IMR-90 (cell line): ENCODE results near the gene ECM1. TPM values are rescaled to one million over a fixed set of nuclear protein-coding genes. Genes with fewer than 3 reads are reported as not detected.
A peak's percentile ranks its signal among the peaks of the same experiment; 100 is the strongest.

Experiments
- ATAC-seq: fragments of 200-7000 bp; cut with Tn5 transposase; 2 replicates; pipeline ENCODE4 v1.9.1; 2020; ENCODE audit warnings: low read depth, mild to moderate bottlenecking, moderate library complexity
- BruUV-seq: library from RNA; stranded (reverse); fragments of 400-500 nt; replicated peaks from 2 replicates; lab custom pipeline; 2021; lab: Mats Ljungman, UMichigan
- CTCF ChIA-PET: fragments of 300-600 bp; formaldehyde crosslinking; extraction: SDS; loops from one replicate; lab custom pipeline; 2021; ENCODE audit warnings: antibody characterized with exemption; lab: Yijun Ruan, JAX
- POLR2A ChIA-PET: fragments of 300-600 bp; sonication (Branson Sonifier 250); formaldehyde crosslinking; loops from one replicate; lab custom pipeline; 2022; ENCODE audit warnings: antibody characterized with exemption; ENCODE audit not compliant: unreplicated experiment; lab: Charles Lee
- DNase-seq: peaks from one replicate; pipeline ENCODE4 v3.0.0; 2013
- H2AFZ ChIP-seq: replicated peaks from 2 replicates; pipeline ENCODE3; 2013; ENCODE audit warnings: low read length, mild to moderate bottlenecking; ENCODE audit not compliant: poor library complexity
- H2AK5ac ChIP-seq: 2 replicates; pipeline ENCODE4 v1.6.1; 2013; ENCODE audit warnings: low read depth, low read length, inconsistent platforms
- H2AK9ac ChIP-seq: replicated peaks from 2 replicates; pipeline ENCODE3; 2013; ENCODE audit warnings: mild to moderate bottlenecking, low read depth, low read length, moderate library complexity; ENCODE audit not compliant: poor library complexity
- H2BK120ac ChIP-seq: 2 replicates; pipeline ENCODE4 v1.6.1; 2013; ENCODE audit warnings: low read depth, low read length, inconsistent platforms
- H2BK15ac ChIP-seq: 3 replicates; pipeline ENCODE4 v1.6.1; 2013; ENCODE audit warnings: low read depth, low read length, inconsistent platforms
- H2BK20ac ChIP-seq: 2 replicates; pipeline ENCODE4 v1.6.1; 2013; ENCODE audit warnings: low read depth, mild to moderate bottlenecking, inconsistent platforms, low read length, moderate library complexity
- H2BK5ac ChIP-seq: 2 replicates; pipeline ENCODE4 v1.6.1; 2013; ENCODE audit warnings: mild to moderate bottlenecking, low read depth, low read length, inconsistent platforms; ENCODE audit not compliant: poor library complexity, severe bottlenecking
- H3K14ac ChIP-seq: replicated peaks from 2 replicates; pipeline ENCODE4 v1.6.1; 2013; ENCODE audit warnings: low read depth, low read length, inconsistent platforms
- H3K18ac ChIP-seq: 2 replicates; pipeline ENCODE4 v1.6.1; 2013; ENCODE audit warnings: low read depth, low read length, control low read depth
- H3K23ac ChIP-seq: 2 replicates; pipeline ENCODE4 v1.6.1; 2013; ENCODE audit warnings: low read depth, low read length, inconsistent platforms
- H3K27ac ChIP-seq: 2 replicates; pipeline ENCODE4 v1.5.1; 2013; ENCODE audit warnings: mild to moderate bottlenecking, control low read depth, low read length; ENCODE audit not compliant: insufficient read depth
- H3K27me3 ChIP-seq: 2 replicates; pipeline ENCODE4 v1.6.1; 2013; ENCODE audit warnings: low read length; ENCODE audit not compliant: control insufficient read depth, insufficient read depth
- H3K36me3 ChIP-seq: 2 replicates; pipeline ENCODE4 v1.6.1; 2013; ENCODE audit warnings: low read length, mixed read lengths; ENCODE audit not compliant: control insufficient read depth, insufficient read depth
- H3K4ac ChIP-seq: 2 replicates; pipeline ENCODE4 v1.6.1; 2013; ENCODE audit warnings: low read depth, low read length, inconsistent platforms
- H3K4me1 ChIP-seq: 2 replicates; pipeline ENCODE4 v1.6.1; 2013; ENCODE audit warnings: low read length, mixed read lengths; ENCODE audit not compliant: control insufficient read depth, insufficient read depth
- H3K4me2 ChIP-seq: 2 replicates; pipeline ENCODE4 v1.6.1; 2013; ENCODE audit warnings: low read depth, mild to moderate bottlenecking, control low read depth, low read length, moderate library complexity
- H3K4me3 ChIP-seq: 2 replicates; pipeline ENCODE4 v1.5.1; 2013; ENCODE audit warnings: low read depth, mild to moderate bottlenecking, control low read depth, low read length, moderate library complexity; ENCODE audit not compliant: insufficient read depth
- H3K56ac ChIP-seq: 2 replicates; pipeline ENCODE4 v1.6.1; 2013; ENCODE audit warnings: low read length, inconsistent platforms; ENCODE audit not compliant: insufficient read depth; ENCODE audit errors: extremely low read depth
- H3K79me1 ChIP-seq, 2 experiments: 2 replicates each; pipeline ENCODE4 v1.6.1; 2013; ENCODE audit warnings: low read length in 2 of 2, inconsistent platforms in 1 of 2, low read depth in 1 of 2
- H3K9ac ChIP-seq: 2 replicates; pipeline ENCODE4 v1.6.1; 2013; ENCODE audit warnings: low read depth, low read length, control low read depth
- H3K9me1 ChIP-seq: 2 replicates; pipeline ENCODE4 v1.6.1; 2013; ENCODE audit warnings: low read length, inconsistent platforms; ENCODE audit not compliant: insufficient read depth
- H3K9me3 ChIP-seq: 2 replicates; pipeline ENCODE4 v1.6.1; 2013; ENCODE audit warnings: low read length; ENCODE audit not compliant: control insufficient read depth, insufficient read depth
- H4K20me1 ChIP-seq: 2 replicates; pipeline ENCODE4 v1.6.1; 2013; ENCODE audit warnings: low read length, inconsistent platforms; ENCODE audit not compliant: insufficient read depth
- H4K5ac ChIP-seq: 2 replicates; pipeline ENCODE4 v1.6.1; 2013; ENCODE audit warnings: mild to moderate bottlenecking, low read depth, low read length, control low read depth
- H4K8ac ChIP-seq, 2 experiments: 2 replicates each; pipeline ENCODE4 v1.6.1; 2013; ENCODE audit warnings: low read depth in 2 of 2, low read length in 2 of 2, control low read depth in 1 of 2, inconsistent platforms in 1 of 2
- H4K91ac ChIP-seq: 2 replicates; pipeline ENCODE4 v1.6.1; 2013; ENCODE audit warnings: low read depth, low read length, inconsistent platforms; ENCODE audit not compliant: insufficient read depth
- CEBPB ChIP-seq: IDR thresholded peaks from 2 replicates; pipeline ENCODE4 v1.6.1; 2012; ENCODE audit warnings: low read depth, low read length, improper control_type of control experiment
- CHD1 ChIP-seq: IDR thresholded peaks from 2 replicates; pipeline ENCODE4 v1.6.1; 2012; ENCODE audit warnings: low read depth, low read length, improper control_type of control experiment
- CTCF ChIP-seq: conservative IDR thresholded peaks from 2 replicates; pipeline ENCODE4 v1.5.1; 2012; ENCODE audit warnings: mild to moderate bottlenecking, low read depth, low read length, improper control_type of control experiment
- ELK1 ChIP-seq: fragments of 150-350 bp; IDR thresholded peaks from 2 replicates; pipeline ENCODE4 v1.6.1; 2016; ENCODE audit warnings: low read depth, mild to moderate bottlenecking, low read length, moderate library complexity, borderline replicate concordance
- MAZ ChIP-seq: IDR thresholded peaks from 2 replicates; pipeline ENCODE4 v1.6.1; 2012; ENCODE audit warnings: low read depth, mild to moderate bottlenecking, low read length, improper control_type of control experiment, moderate library complexity, borderline replicate concordance
- MXI1 ChIP-seq: IDR thresholded peaks from 2 replicates; pipeline ENCODE4 v1.6.1; 2012; ENCODE audit warnings: low read depth, mild to moderate bottlenecking, low read length, moderate library complexity, borderline replicate concordance
- NFE2L2 ChIP-seq: fragments of 150-350 bp; IDR thresholded peaks from 2 replicates; pipeline ENCODE4 v1.6.1; 2016; ENCODE audit warnings: low read depth, mild to moderate bottlenecking, low read length
- POLR2A ChIP-seq: IDR thresholded peaks from 2 replicates; pipeline ENCODE4 v1.6.1; 2012; ENCODE audit warnings: mild to moderate bottlenecking, low read depth, low read length
- RAD21 ChIP-seq: IDR thresholded peaks from 2 replicates; pipeline ENCODE4 v1.6.1; 2012; ENCODE audit warnings: low read length, improper control_type of control experiment
- RFX5 ChIP-seq: IDR thresholded peaks from 2 replicates; pipeline ENCODE4 v1.8.0; 2012; ENCODE audit warnings: low read depth, mild to moderate bottlenecking, low read length, moderate library complexity
- SMC3 ChIP-seq: fragments of 150-350 bp; IDR thresholded peaks from 2 replicates; pipeline ENCODE4 v1.6.1; 2016; ENCODE audit warnings: low read depth, mild to moderate bottlenecking, antibody characterized with exemption, low read length, moderate library complexity
- USF2 ChIP-seq: fragments of 150-350 bp; IDR thresholded peaks from 2 replicates; pipeline ENCODE4 v1.6.1; 2017; ENCODE audit warnings: mild to moderate bottlenecking, antibody characterized with exemption, low read length, low read depth
- whole genome bisulfite sequencing, 2 experiments: methylation state at CpG; one replicate each; pipeline versions ENCODE4 v1.1.5 to v1.1.7; 2013; ENCODE audit warnings: missing lambda C conversion rate in 2 of 2; ENCODE audit not compliant: insufficient read length in 1 of 2; ENCODE audit errors: extremely low coverage in 2 of 2; 5-methylcytosine and 5-hydroxymethylcytosine counted together
- dilution Hi-C: fragments of 300-500 bp; cut with HindIII; formaldehyde crosslinking; loops from one replicate; pipeline ENCODE4 v1.14.3; 2018; ENCODE audit warnings: low sequenced_read_pairs; ENCODE audit not compliant: unreplicated experiment
- in situ Hi-C: fragments of 300-500 bp; cut with MboI; formaldehyde crosslinking; loops from 3 replicates; pipeline ENCODE4 v1.14.3; 2019; ENCODE audit warnings: low sequenced_read_pairs, inconsistent platforms, mixed read lengths
- intact Hi-C: fragments of 100-400 bp; cut with micrococcal nuclease; formaldehyde crosslinking; loops from 2 replicates; pipeline ENCODE4 v1.10.0; 2022
- polyA plus RNA-seq, 3 experiments: library from polyadenylated mRNA; depleted of rRNA; stranded (reverse); fragments of >200 nt; gene quantifications; 2 replicates each; pipeline ENCODE4 v1.2.3, GENCODE V29; 2012; ENCODE audit warnings: low replicate concordance in 1 of 3
- total RNA-seq: library from RNA; depleted of rRNA; stranded (reverse); fragments of >200 nt; gene quantifications from 2 replicates; pipeline ENCODE4 v1.2.3, GENCODE V29; 2012

The ECM1 gene
- total and polyA plus RNA-seq, 2 of the 4 experiments (the other 2 are of a cell fraction), result 20.1 to 230 TPM

GRCh38 chr1:150548632-150549495, 41.0 kb downstream of the ECM1 start, which contains the start of gene ADAMTSL4:
TSS of gene ADAMTSL4 (plus strand) at chr1:150549408. CDS start at chr1:150552289, 2,881 bp downstream.
- intact Hi-C loops, result loop anchor here (2.0 kb wide), 2 partner anchors 62 to 84 kb away; partner anchors contain the start of gene TARS2
- H4K91ac ChIP-seq, result peak within 1 kb of the TSS; percentile 79
- H3K4ac ChIP-seq, result peak within 1 kb of the TSS; percentile 94
- peak within 1 kb of the TSS; percentile 59 for H3K27ac ChIP-seq
- H3K14ac ChIP-seq, result peak within 1 kb of the TSS; percentile 93
- H2AK9ac ChIP-seq, result peak within 1 kb of the TSS; percentile 97
- peak within 1 kb of the TSS; percentile 78 for H3K9ac ChIP-seq
- POLR2A ChIA-PET, result interaction anchor here (0.6 to 1.0 kb wide), 2 partner anchors 30 to 40 kb away, joined by 3 to 5 read pairs; no protein-coding TSS in a partner anchor
- no TSS peak for BruUV-seq
- H3K9me3 ChIP-seq, result no peaks in the 10 kb centered on the region
- no peak for TF ChIP-seq RFX5
- peak; percentile 12; the same call in 1 of the 2 replicates for TF ChIP-seq POLR2A
- TF ChIP-seq CEBPB, result peak; percentile 34; the same call in 1 of the 2 replicates
- no peak for TF ChIP-seq SMC3
- TF ChIP-seq CTCF, result peak; percentile 20; the same call in 1 of the 2 replicates
- TF ChIP-seq ELK1, result no peak
- TF ChIP-seq CHD1, result no peak
- TF ChIP-seq MXI1, result peak; percentile 57; the same call in 1 of the 2 replicates
- no peak for TF ChIP-seq USF2
- no peak for TF ChIP-seq RAD21
- TF ChIP-seq MAZ, result no peak; the same call in 1 of the 2 replicates
- TF ChIP-seq NFE2L2, result no peak
- H3K4me3 ChIP-seq, result peak within 1 kb of the TSS; percentile 50
- CTCF ChIA-PET, result interaction anchor here (0.6 to 1.0 kb wide), 3 partner anchors 12 to 48 kb away, joined by 3 to 5 read pairs (median 3); no protein-coding TSS in a partner anchor
- peak within 1 kb of the TSS; percentile 80 for H2BK120ac ChIP-seq
- peak within 1 kb of the TSS; percentile 51; the same call in 1 of the 2 replicates for H3K18ac ChIP-seq
- H3K79me1 ChIP-seq, result peaks cover 0 to 28% of the 10 kb centered on the region in 2 experiments; a peak in 2 of 4 replicates
- H2AFZ ChIP-seq, result peak within 1 kb of the TSS; percentile 94
- no peaks in the 10 kb centered on the region for H3K36me3 ChIP-seq
- H2BK5ac ChIP-seq, result peak within 1 kb of the TSS; percentile 61
- dilution Hi-C loops, result no loop called here
- peak within 1 kb of the TSS; percentile 76 for H2AK5ac ChIP-seq
- in situ Hi-C loops, result no loop called here
- H2BK15ac ChIP-seq, result peak within 1 kb of the TSS; percentile 89; the same call in 2 of the 3 replicates
- H4K20me1 ChIP-seq, result no peaks in the 10 kb centered on the region; the same call in none of the 2 replicates
- H3K56ac ChIP-seq, result peak within 1 kb of the TSS; percentile 25; the same call in 1 of the 2 replicates
- H3K4me2 ChIP-seq, result peak within 1 kb of the TSS; percentile 99
- peak; percentile 78 for DNase-seq
- H3K27me3 ChIP-seq, result no peaks in the 10 kb centered on the region
- peaks cover 26% of the 10 kb centered on the region for H3K4me1 ChIP-seq
- H4K8ac ChIP-seq, result peak within 1 kb of the TSS; percentile 81 to 84; a peak in 3 of 4 replicates
- peak within 1 kb of the TSS; percentile 97 for H3K23ac ChIP-seq
- 0 out of 2 replicates have a peak within 1 kb of the TSS, but pooled peaks have one; percentile 42 for H2BK20ac ChIP-seq
- H3K9me1 ChIP-seq, result 0 out of 2 replicates have a peak, but pooled peaks cover 5% of the 10 kb centered on the region
- peak; percentile 72 for ATAC-seq
- 1% methylated on average over 37 of the region's 91 CpGs; no CpG with 5 or more reads in 1 of the 2 experiments for WGBS, 2 experiments
- H4K5ac ChIP-seq, result peak within 1 kb of the TSS; percentile 74
